HepG2 (cell line): ENCODE data around the gene SLC2A10. TPM values are rescaled to one million over a fixed set of nuclear protein-coding genes. Genes with fewer than 3 reads are reported as not detected.

Source experiments
- ATAC-seq: fragments of 200-7000 bp; cut with Tn5 transposase; 3 replicates; pipeline ENCODE4 v1.9.1; 2020; ENCODE audit warnings: mild to moderate bottlenecking, moderate library complexity
- BruUV-seq: library from RNA; stranded (reverse); fragments of 400-500 nt; replicated peaks from 2 replicates; lab custom pipeline; 2021; lab: Mats Ljungman, UMichigan
- CTCF ChIA-PET: fragments of 300-600 bp; formaldehyde crosslinking; extraction: SDS; loops from one replicate; lab custom pipeline; 2021; ENCODE audit warnings: low total read pairs, inconsistent platforms, low intra/inter-chr PET ratio; lab: Yijun Ruan, JAX
- POLR2A ChIA-PET: fragments of 350-600 bp; sonication (Branson Sonifier 250); formaldehyde crosslinking; loops from one replicate; lab custom pipeline; 2020; ENCODE audit warnings: antibody characterized with exemption, inconsistent platforms; lab: Yijun Ruan, JAX
- DNase-seq: peaks from one replicate; pipeline ENCODE4 v3.0.0-alpha.2; 2015; ENCODE audit warnings: low spot score
- FAIRE-seq: peaks from 3 replicates; lab custom pipeline; 2011; peaks lifted over from hg19 to GRCh38; lab: Jason Lieb, UNC
- H2AFZ ChIP-seq: one replicate; pipeline ENCODE4 v1.6.1; 2011; ENCODE audit warnings: low read length, inconsistent platforms
- H3K27ac ChIP-seq: fragments of 300-600 bp; 3 replicates; pipeline ENCODE4 v1.8.0; 2011; ENCODE audit warnings: mixed run types, mild to moderate bottlenecking, mixed read lengths, low read length, inconsistent platforms; ENCODE audit not compliant: insufficient read depth; ENCODE audit errors: extremely low read length
- H3K27me3 ChIP-seq, 2 experiments: fragments of 200-600 bp in 1 of 2; 2 replicates in 1 of 2; 3 replicates in 1 of 2; pipeline versions ENCODE4 v1.6.0 to v1.8.0; 2011; ENCODE audit warnings: low read length in 2 of 2, mild to moderate bottlenecking in 2 of 2, moderate library complexity in 2 of 2, inconsistent platforms in 1 of 2; ENCODE audit not compliant: insufficient read depth in 2 of 2, control insufficient read depth in 1 of 2
- H3K36me3 ChIP-seq, 2 experiments: fragments of 200-600 bp in 1 of 2; replicated peaks in 1 of 2; 2 replicates in 1 of 2; 3 replicates in 1 of 2; pipeline versions ENCODE4 v1.5.1 to v1.8.0; 2011; ENCODE audit warnings: low read length in 2 of 2, inconsistent platforms in 1 of 2; ENCODE audit not compliant: insufficient read depth in 2 of 2, control insufficient read depth in 1 of 2
- H3K4me1 ChIP-seq: 2 replicates; pipeline ENCODE4 v1.5.1; 2012; ENCODE audit warnings: low read length, inconsistent platforms; ENCODE audit not compliant: insufficient read depth
- H3K4me2 ChIP-seq: 2 replicates; pipeline ENCODE4 v1.6.0; 2011; ENCODE audit warnings: low read depth, low read length, inconsistent platforms
- H3K4me3 ChIP-seq, 3 experiments: fragments of 200-600 bp in 1 of 3; sonication (generic), shearing (Covaris generic) in 1 of 3; replicated peaks in 1 of 3; 2 replicates each; pipeline ENCODE4 v1.5.1; 2011 to 2016; ENCODE audit warnings: low read length in 3 of 3, inconsistent platforms in 2 of 3, low read depth in 2 of 3, mild to moderate bottlenecking in 2 of 3, control low read depth in 1 of 3, mixed read lengths in 1 of 3; ENCODE audit not compliant: insufficient read depth in 1 of 3
- H3K79me2 ChIP-seq: one replicate; pipeline ENCODE4 v1.6.1; 2011; ENCODE audit warnings: low read length, inconsistent platforms; ENCODE audit not compliant: insufficient read depth
- H3K9ac ChIP-seq: 2 replicates; pipeline ENCODE4 v1.6.0; 2011; ENCODE audit warnings: mild to moderate bottlenecking, low read depth, low read length, inconsistent platforms; ENCODE audit not compliant: insufficient read depth
- H3K9me3 ChIP-seq: 2 replicates; pipeline ENCODE4 v1.5.1; 2012; ENCODE audit warnings: mild to moderate bottlenecking, low read length
- H4K20me1 ChIP-seq: 2 replicates; pipeline ENCODE4 v1.6.0; 2011; ENCODE audit warnings: inconsistent platforms, mild to moderate bottlenecking, low read length, moderate library complexity; ENCODE audit not compliant: insufficient read depth
- FOXO1 ChIP-seq: sonication (generic); formaldehyde crosslinking; IDR thresholded peaks from 2 replicates; pipeline ENCODE4 v1.4.0; 2020; ENCODE audit warnings: missing genetic modification reagents
- HOXA3 ChIP-seq: sonication (generic); formaldehyde crosslinking; IDR thresholded peaks from 2 replicates; pipeline ENCODE4 v1.5.0; 2020; ENCODE audit warnings: missing genetic modification reagents
- HOXA9 ChIP-seq: sonication (generic); formaldehyde crosslinking; IDR thresholded peaks from 2 replicates; pipeline ENCODE4 v1.8.1; 2022; ENCODE audit warnings: missing genetic modification reagents, mild to moderate bottlenecking, moderate library complexity, borderline replicate concordance
- POLR2G ChIP-seq: fragments of 200-400 bp; formaldehyde crosslinking; IDR thresholded peaks from 2 replicates; pipeline ENCODE4 v1.6.1; 2018; ENCODE audit warnings: mild to moderate bottlenecking, low read depth, low read length, moderate library complexity
- ZBTB38 ChIP-seq: sonication (generic); formaldehyde crosslinking; IDR thresholded peaks from 2 replicates; pipeline ENCODE4 v1.5.1; 2020; ENCODE audit warnings: mild to moderate bottlenecking, missing genetic modification reagents
- ZNF33B ChIP-seq: sonication (generic); formaldehyde crosslinking; IDR thresholded peaks from 2 replicates; pipeline ENCODE4 v1.5.1; 2020; ENCODE audit warnings: mild to moderate bottlenecking, missing genetic modification reagents
- ZNF709 ChIP-seq: sonication (generic); formaldehyde crosslinking; IDR thresholded peaks from 2 replicates; pipeline ENCODE4 v1.5.0; 2020; ENCODE audit warnings: mild to moderate bottlenecking, missing genetic modification reagents
- WGBS: methylation state at CpG from one replicate; pipeline ENCODE4 v1.1.6; 2017; ENCODE audit warnings: low lambda C conversion rate; 5-methylcytosine and 5-hydroxymethylcytosine counted together
- in situ Hi-C: cut with HindIII; loops from 2 replicates; pipeline ENCODE4 v1.10.0; 2017; ENCODE audit warnings: low pct_unique_long_range_greater_than_20kb; ENCODE audit not compliant: extremely low pct_ligation_motif_present
- intact Hi-C: fragments of 100-400 bp; cut with micrococcal nuclease; formaldehyde crosslinking; loops from one replicate; pipeline ENCODE4 v1.10.0; 2022; ENCODE audit not compliant: unreplicated experiment
- polyA plus RNA-seq, 8 experiments: library from polyadenylated mRNA; depleted of rRNA in 3 of 8; stranded (reverse) in 7 of 8; unstranded in 1 of 8; fragments of >200 nt; fragmentation: Illumina TruSeq in 4 of 8; extraction: Trizol in 4 of 8; gene quantifications; 2 replicates each; pipeline versions ENCODE4 v1.2.1 to v1.2.3, GENCODE V29; 2011 to 2016; ENCODE audit warnings: low read depth in 4 of 8, missing spikeins in 1 of 8, mixed read lengths in 1 of 8; ENCODE audit not compliant: insufficient read depth in 1 of 8
- total RNA-seq, 5 experiments: library from RNA; depleted of rRNA; stranded (reverse); fragments of >200 nt; fragmentation: Illumina TruSeq; extraction: Trizol; gene quantifications; 2 replicates each; pipeline ENCODE4 v1.2.3, GENCODE V29; 2016; ENCODE audit warnings: low read depth in 1 of 5
- TF ChIP-seq, protein P1 (sequence below): sonication (generic); formaldehyde crosslinking; IDR thresholded peaks from 2 replicates; pipeline ENCODE4 v1.4.0; 2020; ENCODE audit warnings: missing genetic modification reagents, mild to moderate bottlenecking, borderline replicate concordance
- TF ChIP-seq, protein P2 (sequence below): sonication (generic); formaldehyde crosslinking; IDR thresholded peaks from 2 replicates; pipeline ENCODE4 v1.8.0; 2023; ENCODE audit warnings: mild to moderate bottlenecking, missing genetic modification reagents
- TF ChIP-seq, protein P3 (sequence below): sonication (generic); formaldehyde crosslinking; IDR thresholded peaks from 2 replicates; pipeline ENCODE4 v1.8.0; 2022; ENCODE audit warnings: low read depth, missing genetic modification reagents
- TF ChIP-seq, protein P4 (sequence below): sonication (generic); formaldehyde crosslinking; IDR thresholded peaks from 2 replicates; pipeline ENCODE4 v1.8.0; 2022; ENCODE audit warnings: mild to moderate bottlenecking, missing genetic modification reagents, moderate library complexity
- TF ChIP-seq, protein P5 (sequence below): sonication (generic); formaldehyde crosslinking; IDR thresholded peaks from 2 replicates; pipeline ENCODE4 v1.5.1; 2020; ENCODE audit warnings: mild to moderate bottlenecking, moderate library complexity, missing genetic modification reagents

SLC2A10 gene
- total and polyA plus RNA-seq, 2 of the 13 experiments (the other 11 are each of a cell fraction or from before 2014, with no cell fraction given), result 16.0 to 18.4 TPM

DNA sequence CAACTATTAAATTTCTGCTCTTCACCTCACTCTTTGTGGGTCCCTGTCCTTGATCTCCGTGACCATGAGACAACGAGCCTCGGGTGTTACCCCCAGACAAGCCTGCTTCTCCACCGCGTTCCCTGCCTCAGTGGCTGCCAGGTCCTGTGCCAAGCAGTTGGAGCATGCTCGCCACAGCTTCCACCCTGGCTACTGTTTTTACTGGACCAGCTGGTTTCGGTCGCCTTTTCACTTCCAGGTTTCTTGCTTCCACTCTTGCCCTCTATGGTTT lies 25.8 kb upstream of the SLC2A10 start (continued):
- TF ChIP-seq, protein P1, sequence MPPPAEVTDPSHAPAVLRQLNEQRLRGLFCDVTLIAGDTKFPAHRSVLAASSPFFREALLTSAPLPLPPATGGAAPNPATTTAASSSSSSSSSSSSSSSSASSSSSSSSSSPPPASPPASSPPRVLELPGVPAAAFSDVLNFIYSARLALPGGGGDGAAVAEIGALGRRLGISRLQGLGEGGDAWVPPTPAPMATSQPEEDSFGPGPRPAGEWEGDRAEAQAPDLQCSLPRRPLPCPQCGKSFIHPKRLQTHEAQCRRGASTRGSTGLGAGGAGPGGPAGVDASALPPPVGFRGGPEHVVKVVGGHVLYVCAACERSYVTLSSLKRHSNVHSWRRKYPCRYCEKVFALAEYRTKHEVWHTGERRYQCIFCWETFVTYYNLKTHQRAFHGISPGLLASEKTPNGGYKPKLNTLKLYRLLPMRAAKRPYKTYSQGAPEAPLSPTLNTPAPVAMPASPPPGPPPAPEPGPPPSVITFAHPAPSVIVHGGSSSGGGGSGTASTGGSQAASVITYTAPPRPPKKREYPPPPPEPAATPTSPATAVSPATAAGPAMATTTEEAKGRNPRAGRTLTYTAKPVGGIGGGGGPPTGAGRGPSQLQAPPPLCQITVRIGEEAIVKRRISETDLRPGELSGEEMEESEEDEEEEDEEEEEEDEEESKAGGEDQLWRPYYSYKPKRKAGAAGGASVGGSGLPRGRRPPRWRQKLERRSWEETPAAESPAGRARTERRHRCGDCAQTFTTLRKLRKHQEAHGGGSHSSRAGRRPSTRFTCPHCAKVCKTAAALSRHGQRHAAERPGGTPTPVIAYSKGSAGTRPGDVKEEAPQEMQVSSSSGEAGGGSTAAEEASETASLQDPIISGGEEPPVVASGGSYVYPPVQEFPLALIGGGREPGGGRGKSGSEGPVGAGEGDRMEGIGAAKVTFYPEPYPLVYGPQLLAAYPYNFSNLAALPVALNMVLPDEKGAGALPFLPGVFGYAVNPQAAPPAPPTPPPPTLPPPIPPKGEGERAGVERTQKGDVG (CRISPR knock-in tag), result peak; percentile 22; the same call in 1 of the 2 replicates
- peak; percentile 67; the same call in 1 of the 2 replicates for TF ChIP-seq POLR2G
- TF ChIP-seq, all 625 proteins: peak for 6

DNA sequence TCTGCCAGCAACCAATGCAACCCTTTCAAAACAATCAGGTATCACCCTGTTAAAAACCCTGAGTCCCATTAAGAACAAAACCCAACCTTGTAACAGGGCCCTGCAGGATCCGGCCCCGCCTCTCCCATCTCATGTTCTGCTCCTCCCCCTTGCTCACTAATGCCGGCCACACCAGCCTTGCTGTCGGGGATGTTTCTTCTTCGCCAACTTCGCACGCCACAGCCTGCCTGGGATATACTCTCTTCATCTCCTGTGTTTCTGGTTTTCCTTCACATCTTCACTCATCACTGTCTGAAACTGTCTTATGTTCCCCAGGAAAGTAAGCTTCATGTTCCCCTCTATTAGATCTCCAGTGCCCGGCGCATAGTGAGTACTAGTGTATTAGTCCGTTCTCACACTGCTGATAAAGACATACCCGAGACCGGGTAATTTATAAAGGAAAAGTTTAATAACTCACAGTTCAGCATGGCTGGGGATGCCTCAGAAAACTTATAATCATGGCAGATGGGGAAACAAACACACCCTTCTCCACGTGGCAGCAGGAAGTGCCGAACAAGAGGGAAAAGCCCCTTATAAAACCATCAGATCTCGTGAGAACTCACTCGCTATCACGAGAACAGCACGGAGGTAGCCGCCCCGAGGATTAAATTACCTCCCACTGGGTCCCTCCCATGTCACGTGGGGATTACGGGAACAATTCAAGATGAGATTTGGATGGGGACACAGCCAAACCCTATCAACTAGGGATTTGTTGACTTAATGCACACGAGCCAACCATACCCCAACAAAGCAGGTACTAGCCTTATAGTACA lies 25.3 kb upstream of the SLC2A10 start:
- BruUV-seq, result no TSS peak
- H3K27me3 ChIP-seq, result peaks cover 0 to 5% of the 10 kb centered on the region in 2 experiments; a peak in 1 of 5 replicates
- ChIA-PET POLR2A (no interaction called here), CTCF (no interaction called here)
- H3K4me3 ChIP-seq, result no peak overlapping the region
- H3K4me1 ChIP-seq, result peaks cover 85% of the 10 kb centered on the region
- intact Hi-C loops (no loop called here), in situ Hi-C loops (loop anchor here (5.0 kb wide), 3 partner anchors 37 to 162 kb away; no protein-coding TSS in a partner anchor)
- DNase-seq, result no peak
- H3K9ac ChIP-seq, result no peak overlapping the region
- peaks cover 3 to 10% of the 10 kb centered on the region in 2 experiments; a peak in 3 of 5 replicates for H3K36me3 ChIP-seq
- no peaks in the 10 kb centered on the region for H3K9me3 ChIP-seq
- no peak overlapping the region for H2AFZ ChIP-seq
- ATAC-seq, result no peak; the same call in 2 of the 3 replicates
- H3K79me2 ChIP-seq, result peaks cover 38% of the 10 kb centered on the region
- no peak for FAIRE-seq
- H4K20me1 ChIP-seq, result no peaks in the 10 kb centered on the region
- 91% methylated on average over 23 of the region's 23 CpGs for WGBS
- no peak overlapping the region for H3K27ac ChIP-seq
- no peak overlapping the region for H3K4me2 ChIP-seq
- TF ChIP-seq HOXA3 (CRISPR knock-in tag), result peak; percentile 39
- peak; percentile 74; the same call in 1 of the 2 replicates for TF ChIP-seq ZBTB38 (CRISPR knock-in tag)
- TF ChIP-seq, protein P2, sequence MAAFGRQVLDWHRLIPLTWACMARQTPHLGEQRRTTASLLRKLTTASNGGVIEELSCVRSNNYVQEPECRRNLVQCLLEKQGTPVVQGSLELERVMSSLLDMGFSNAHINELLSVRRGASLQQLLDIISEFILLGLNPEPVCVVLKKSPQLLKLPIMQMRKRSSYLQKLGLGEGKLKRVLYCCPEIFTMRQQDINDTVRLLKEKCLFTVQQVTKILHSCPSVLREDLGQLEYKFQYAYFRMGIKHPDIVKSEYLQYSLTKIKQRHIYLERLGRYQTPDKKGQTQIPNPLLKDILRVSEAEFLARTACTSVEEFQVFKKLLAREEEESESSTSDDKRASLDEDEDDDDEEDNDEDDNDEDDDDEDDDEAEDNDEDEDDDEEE (CRISPR knock-in tag), result 0 out of 2 replicates have a peak, but pooled peaks have one; percentile 41
- TF ChIP-seq ZNF709 (CRISPR knock-in tag), result no peak
- TF ChIP-seq HOXA9, result 0 out of 2 replicates have a peak, but pooled peaks have one; percentile 38
- TF ChIP-seq, protein P3, sequence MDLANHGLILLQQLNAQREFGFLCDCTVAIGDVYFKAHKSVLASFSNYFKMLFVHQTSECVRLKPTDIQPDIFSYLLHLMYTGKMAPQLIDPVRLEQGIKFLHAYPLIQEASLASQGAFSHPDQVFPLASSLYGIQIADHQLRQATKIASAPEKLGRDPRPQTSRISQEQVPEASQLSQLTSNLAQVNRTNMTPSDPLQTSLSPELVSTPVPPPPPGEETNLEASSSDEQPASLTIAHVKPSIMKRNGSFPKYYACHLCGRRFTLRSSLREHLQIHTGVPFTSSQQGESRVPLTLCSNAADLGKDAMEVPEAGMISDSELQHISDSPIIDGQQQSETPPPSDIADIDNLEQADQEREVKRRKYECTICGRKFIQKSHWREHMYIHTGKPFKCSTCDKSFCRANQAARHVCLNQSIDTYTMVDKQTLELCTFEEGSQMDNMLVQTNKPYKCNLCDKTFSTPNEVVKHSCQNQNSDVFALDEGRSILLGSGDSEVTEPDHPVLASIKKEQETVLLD (CRISPR knock-in tag), result 0 out of 2 replicates have a peak, but pooled peaks have one; percentile 25
- 0 out of 2 replicates have a peak, but pooled peaks have one; percentile 54 for TF ChIP-seq POLR2G
- TF ChIP-seq FOXO1, result no peak
- TF ChIP-seq ZNF33B (CRISPR knock-in tag), result no peak
- TF ChIP-seq, protein P4, sequence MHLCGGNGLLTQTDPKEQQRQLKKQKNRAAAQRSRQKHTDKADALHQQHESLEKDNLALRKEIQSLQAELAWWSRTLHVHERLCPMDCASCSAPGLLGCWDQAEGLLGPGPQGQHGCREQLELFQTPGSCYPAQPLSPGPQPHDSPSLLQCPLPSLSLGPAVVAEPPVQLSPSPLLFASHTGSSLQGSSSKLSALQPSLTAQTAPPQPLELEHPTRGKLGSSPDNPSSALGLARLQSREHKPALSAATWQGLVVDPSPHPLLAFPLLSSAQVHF, result peak; percentile 45; the same call in 1 of the 2 replicates
- TF ChIP-seq, protein P5, sequence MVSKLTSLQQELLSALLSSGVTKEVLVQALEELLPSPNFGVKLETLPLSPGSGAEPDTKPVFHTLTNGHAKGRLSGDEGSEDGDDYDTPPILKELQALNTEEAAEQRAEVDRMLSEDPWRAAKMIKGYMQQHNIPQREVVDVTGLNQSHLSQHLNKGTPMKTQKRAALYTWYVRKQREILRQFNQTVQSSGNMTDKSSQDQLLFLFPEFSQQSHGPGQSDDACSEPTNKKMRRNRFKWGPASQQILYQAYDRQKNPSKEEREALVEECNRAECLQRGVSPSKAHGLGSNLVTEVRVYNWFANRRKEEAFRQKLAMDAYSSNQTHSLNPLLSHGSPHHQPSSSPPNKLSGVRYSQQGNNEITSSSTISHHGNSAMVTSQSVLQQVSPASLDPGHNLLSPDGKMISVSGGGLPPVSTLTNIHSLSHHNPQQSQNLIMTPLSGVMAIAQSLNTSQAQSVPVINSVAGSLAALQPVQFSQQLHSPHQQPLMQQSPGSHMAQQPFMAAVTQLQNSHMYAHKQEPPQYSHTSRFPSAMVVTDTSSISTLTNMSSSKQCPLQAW, result 0 out of 2 replicates have a peak, but pooled peaks have one; percentile 34
